Large intestine (tissue), 3 donors: ENCODE measurements around the gene MCC. TPM values are rescaled to one million over a fixed set of nuclear protein-coding genes. Genes with fewer than 3 reads are reported as not detected.

Experiments
- DNase-seq, 2 donors: peaks; one replicate each; pipeline versions ENCODE4 v3.0.0 to v3.0.0-alpha.2; 2013
- H3K27ac ChIP-seq: one replicate; pipeline ENCODE4 v1.5.1; 2013; ENCODE audit warnings: low read length
- H3K27me3 ChIP-seq: 2 replicates; pipeline ENCODE4 v1.6.1; 2013; ENCODE audit warnings: low read length; ENCODE audit not compliant: control insufficient read depth, insufficient read depth
- H3K36me3 ChIP-seq: 2 replicates; pipeline ENCODE4 v1.6.1; 2013; ENCODE audit warnings: low read length; ENCODE audit not compliant: control insufficient read depth, insufficient read depth
- H3K4me1 ChIP-seq: one replicate; pipeline ENCODE4 v1.6.1; 2013; ENCODE audit warnings: low read length; ENCODE audit not compliant: control insufficient read depth, insufficient read depth
- H3K4me3 ChIP-seq: one replicate; pipeline ENCODE4 v1.5.1; 2013; ENCODE audit warnings: low read length
- H3K9me3 ChIP-seq: one replicate; pipeline ENCODE4 v1.6.1; 2013; ENCODE audit warnings: mild to moderate bottlenecking, low read depth, low read length, moderate library complexity; ENCODE audit not compliant: control insufficient read depth
- WGBS: methylation state at CpG from one replicate; pipeline ENCODE4 v1.1.5; 2013; ENCODE audit warnings: low lambda C conversion rate; ENCODE audit not compliant: insufficient coverage; 5-methylcytosine and 5-hydroxymethylcytosine counted together
- polyA plus RNA-seq: library from polyadenylated mRNA; unstranded; fragments of 120-200 nt; gene quantifications from one replicate; pipeline ENCODE4 v1.2.1, GENCODE V29; 2013

Gene MCC
- polyA plus RNA-seq, 1 donor, result 5.2 TPM

DNA sequence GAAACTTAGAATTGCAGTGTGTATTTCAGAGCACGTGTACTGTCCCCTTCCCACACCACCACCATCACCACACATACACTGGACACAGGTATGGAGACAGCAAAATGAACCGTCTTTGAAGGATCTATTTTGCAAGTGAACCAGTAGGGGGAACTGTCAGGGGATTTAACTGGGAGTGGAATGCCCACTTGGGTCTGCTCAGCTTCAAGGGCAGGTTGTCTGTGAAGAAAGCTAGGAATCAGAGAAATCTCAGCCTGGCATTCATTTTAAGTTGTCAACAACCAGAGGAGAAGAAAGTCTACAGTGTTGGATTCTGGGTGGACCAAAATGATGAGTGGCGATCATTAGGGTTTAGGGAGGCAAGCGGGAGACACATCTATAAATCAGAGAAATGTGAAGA, 364.6 kb downstream of the MCC start:
- Histone ChIP-seq H3K4me3 (no peak overlapping the region), H3K27ac (no peak overlapping the region), H3K27me3 (no peaks in the 10 kb centered on the region), H3K9me3 (no peaks in the 10 kb centered on the region), H3K36me3 (no peaks in the 10 kb centered on the region), H3K4me1 (no peaks in the 10 kb centered on the region)
- whole genome bisulfite sequencing, result 100% methylated on average over 1 of the region's 4 CpGs
- no peak for DNase-seq

DNA sequence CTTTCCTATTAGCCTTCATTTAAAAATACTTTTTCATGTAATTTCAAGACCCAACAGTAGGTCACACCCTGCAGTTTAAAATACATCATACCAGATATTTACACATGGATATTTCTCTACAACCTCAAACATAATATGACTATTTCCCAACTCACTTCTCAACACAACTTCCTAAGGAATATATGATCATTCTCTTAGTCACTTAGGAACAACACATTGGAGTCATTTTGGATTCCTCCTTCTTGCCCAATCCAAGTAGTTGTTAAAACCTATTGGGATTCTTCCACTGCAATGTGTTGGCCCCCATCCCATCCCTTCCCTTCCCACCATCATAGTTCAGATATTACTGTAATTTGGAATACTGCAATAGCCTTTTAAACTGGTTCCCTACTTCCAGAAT, 366.2 kb downstream of the MCC start:
- H3K27me3 ChIP-seq, result no peaks in the 10 kb centered on the region
- no peaks in the 10 kb centered on the region for H3K36me3 ChIP-seq
- no peak overlapping the region for H3K27ac ChIP-seq
- H3K9me3 ChIP-seq, result no peaks in the 10 kb centered on the region
- no peaks in the 10 kb centered on the region for H3K4me1 ChIP-seq
- H3K4me3 ChIP-seq, result no peak overlapping the region
- no peak for DNase-seq

DNA sequence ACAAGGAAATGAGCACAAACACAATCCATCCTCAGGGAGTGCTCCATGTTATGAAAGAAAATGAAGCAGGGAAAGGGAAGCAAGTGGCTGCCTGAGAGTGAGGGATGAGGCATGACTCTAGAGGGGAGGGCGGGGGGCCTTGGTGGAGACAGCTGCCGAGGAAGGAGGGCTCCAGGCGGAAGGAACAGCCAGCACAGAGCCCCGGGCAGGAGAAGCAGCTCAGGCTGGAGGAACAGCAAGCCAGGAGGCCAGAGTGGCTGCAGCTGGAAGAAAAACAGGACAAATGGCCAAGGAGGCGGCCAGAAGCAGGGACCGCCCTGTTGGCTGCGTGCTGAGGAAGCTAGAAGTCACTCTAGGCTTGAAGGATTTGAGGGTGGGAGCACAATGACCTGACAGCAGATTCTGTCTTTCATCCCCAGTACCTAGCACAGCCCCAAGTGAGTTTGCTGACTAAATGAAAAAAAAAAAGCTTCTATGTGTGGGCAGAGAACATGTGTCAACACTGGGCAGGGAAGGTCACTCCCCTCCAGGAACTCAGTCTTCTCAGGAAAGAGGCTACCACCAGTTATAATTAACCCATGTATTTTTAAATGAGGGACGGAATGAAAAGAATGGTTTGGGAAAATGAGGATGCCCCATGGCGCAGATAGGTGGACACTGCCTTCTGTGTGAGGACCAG, 368.9 kb downstream of the MCC start:
- Histone ChIP-seq H3K9me3 (no peaks in the 10 kb centered on the region), H3K4me3 (no peak overlapping the region), H3K27ac (no peak overlapping the region), H3K4me1 (no peaks in the 10 kb centered on the region), H3K36me3 (no peaks in the 10 kb centered on the region), H3K27me3 (no peaks in the 10 kb centered on the region)
- DNase-seq, result peak; percentile 25 to 34
- WGBS, result 100% methylated on average over 2 of the region's 9 CpGs

DNA sequence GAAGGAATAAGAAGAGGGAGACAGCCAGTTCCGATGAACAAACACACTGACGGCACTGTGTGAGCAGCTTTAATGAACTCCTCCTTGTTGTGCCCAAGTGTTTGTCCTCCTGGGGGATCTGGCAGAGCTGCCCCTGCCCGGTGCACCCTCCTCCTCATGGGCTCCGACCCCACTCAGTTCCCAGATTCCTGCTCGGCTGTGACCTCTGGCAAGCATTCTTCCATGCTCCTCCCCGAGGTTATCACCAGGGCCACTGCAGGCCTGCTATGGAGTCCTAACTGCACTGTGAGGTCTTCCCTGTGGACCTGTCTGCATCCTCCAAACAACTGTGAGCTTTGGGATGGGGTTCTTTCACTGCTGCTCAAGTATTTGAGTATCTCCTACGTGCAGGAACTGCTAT, 369.5 kb downstream of the MCC start:
- no peak overlapping the region for H3K4me3 ChIP-seq
- H3K27me3 ChIP-seq, result no peaks in the 10 kb centered on the region
- DNase-seq, result no peak
- no peaks in the 10 kb centered on the region for H3K4me1 ChIP-seq
- no peaks in the 10 kb centered on the region for H3K9me3 ChIP-seq
- no peaks in the 10 kb centered on the region for H3K36me3 ChIP-seq
- WGBS, result no CpG with 5 or more reads among the region's 7 CpGs
- H3K27ac ChIP-seq, result no peak overlapping the region

DNA sequence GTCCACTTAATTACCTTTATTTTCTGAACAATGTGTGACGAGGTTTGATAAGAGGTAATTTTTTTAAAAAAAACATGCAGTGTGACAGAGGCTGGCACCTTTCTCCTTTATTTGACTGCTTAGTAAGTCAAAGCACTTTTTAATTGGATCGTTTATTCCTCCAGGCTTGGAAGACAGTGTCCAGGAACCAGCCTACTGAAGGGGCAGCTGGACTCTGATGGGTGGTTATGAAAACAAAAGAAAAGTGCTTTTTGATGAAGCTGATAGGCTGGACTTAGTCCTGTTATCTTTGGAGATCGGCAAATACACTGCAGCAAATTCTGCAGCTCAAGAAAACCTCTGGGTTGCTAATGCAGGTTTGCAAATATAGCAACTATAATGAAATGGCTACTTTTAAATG, 370.0 kb downstream of the MCC start:
- WGBS, result 58% methylated on average over 2 of the region's 3 CpGs
- H3K9me3 ChIP-seq, result no peaks in the 10 kb centered on the region

DNA sequence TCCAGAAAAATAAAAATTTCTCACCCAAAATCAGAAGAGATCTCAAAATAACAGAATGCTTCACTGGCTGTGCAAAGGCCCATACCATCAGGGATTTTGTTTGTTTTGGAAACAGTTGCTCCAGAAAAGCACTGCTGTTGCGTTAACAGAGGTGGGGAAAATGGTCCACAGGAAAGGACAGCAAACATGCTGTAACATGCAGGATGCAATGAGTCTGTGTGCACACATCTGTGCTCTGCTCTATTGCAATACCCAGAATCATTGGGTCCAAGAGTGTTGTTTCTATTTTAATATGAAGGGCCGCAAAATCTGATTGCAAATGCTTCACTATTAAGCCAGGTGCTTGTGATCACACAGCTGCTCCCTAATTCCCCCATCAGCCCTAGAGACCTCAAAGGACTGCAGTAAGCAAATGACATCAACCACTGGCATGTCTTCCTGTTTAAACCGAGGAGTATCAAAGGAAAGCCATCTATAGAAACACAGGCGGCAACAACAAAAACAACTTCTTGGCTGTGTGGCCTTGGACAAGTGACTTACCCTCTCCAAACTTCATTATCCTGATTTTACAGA, 370.6 kb downstream of the MCC start:
- Histone ChIP-seq H3K27ac (no peak overlapping the region), H3K4me3 (no peak overlapping the region), H3K27me3 (no peaks in the 10 kb centered on the region), H3K9me3 (no peaks in the 10 kb centered on the region), H3K36me3 (no peaks in the 10 kb centered on the region), H3K4me1 (no peaks in the 10 kb centered on the region)
- WGBS, result no CpG with 5 or more reads among the region's 4 CpGs
- DNase-seq, result no peak

More for the DNA sequence above, 370.0 kb downstream of the MCC start:
- Histone ChIP-seq H3K27ac (no peak overlapping the region), H3K4me1 (no peaks in the 10 kb centered on the region), H3K27me3 (no peaks in the 10 kb centered on the region), H3K36me3 (no peaks in the 10 kb centered on the region), H3K4me3 (no peak overlapping the region)
- DNase-seq, result no peak

DNA sequence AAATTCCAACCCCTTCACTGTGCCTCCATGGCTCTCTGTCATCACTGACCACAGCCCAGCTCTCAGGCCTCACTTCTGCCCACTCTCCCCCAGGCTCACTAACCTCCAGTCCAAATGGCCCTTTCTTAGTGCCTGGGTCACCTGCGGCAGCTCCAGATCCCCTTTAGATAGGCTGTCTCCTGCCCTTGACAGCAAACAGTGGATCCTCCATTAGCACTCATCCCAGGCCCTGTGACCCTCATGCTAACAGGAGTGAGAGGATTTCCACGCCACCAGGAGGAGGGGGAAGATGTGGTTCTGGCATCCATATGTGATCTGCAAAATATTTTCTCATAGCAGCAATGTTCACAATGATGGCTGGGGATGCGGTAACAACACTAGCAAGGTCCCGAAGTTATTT, 372.3 kb downstream of the MCC start:
- no peaks in the 10 kb centered on the region for H3K27me3 ChIP-seq

DNA sequence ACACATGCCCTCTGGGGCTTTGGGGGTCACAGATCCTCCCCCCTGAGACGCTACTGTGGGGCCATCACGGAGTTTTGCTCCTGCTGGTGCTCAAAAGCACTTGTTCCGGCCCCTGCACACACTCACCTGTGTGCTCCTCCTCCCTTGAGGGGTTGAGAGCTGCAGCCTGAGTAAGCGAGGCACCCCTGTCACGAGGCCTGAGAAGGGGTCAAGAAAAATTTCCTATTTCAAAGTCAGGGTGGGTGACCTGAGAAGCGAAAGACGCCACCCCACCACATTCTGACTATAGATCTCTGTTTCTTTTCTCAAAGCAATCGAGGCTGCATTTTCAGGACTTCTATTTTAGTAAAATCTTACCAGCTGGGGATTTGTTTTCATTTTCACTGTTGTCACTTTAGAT, 373.2 kb downstream of the MCC start:
- H3K27me3 ChIP-seq, result no peaks in the 10 kb centered on the region
- WGBS, result 80% methylated on average over 1 of the region's 8 CpGs
- DNase-seq, result no peak
- no peaks in the 10 kb centered on the region for H3K4me1 ChIP-seq
- no peak overlapping the region for H3K4me3 ChIP-seq
- no peaks in the 10 kb centered on the region for H3K9me3 ChIP-seq
- no peak overlapping the region for H3K27ac ChIP-seq
- H3K36me3 ChIP-seq, result no peaks in the 10 kb centered on the region

More for the DNA sequence above, 372.3 kb downstream of the MCC start:
- no peak for DNase-seq
- no CpG with 5 or more reads among the region's 4 CpGs for WGBS
- Histone ChIP-seq H3K4me1 (no peaks in the 10 kb centered on the region), H3K27ac (no peak overlapping the region), H3K36me3 (no peaks in the 10 kb centered on the region), H3K9me3 (no peaks in the 10 kb centered on the region), H3K4me3 (no peak overlapping the region)

DNA sequence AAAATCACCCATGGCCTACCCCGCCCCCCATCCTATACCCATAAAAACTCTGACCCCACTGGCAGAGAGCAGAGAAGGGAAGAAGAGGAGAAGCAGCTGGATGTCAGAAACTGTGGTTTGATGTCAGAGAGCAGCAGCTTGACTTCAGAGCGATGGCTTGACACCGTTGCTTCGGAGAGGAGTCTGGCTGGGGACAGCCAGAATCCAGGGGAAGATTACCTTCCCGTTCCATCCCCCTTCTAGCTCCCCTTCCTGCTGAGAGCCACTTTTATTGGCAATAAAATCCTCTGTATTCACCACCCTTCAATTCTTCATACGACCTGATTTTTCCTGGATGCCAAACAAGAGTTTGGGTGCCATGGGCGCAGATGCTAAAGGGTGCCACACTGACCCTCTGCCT, 373.7 kb downstream of the MCC start:
- no peaks in the 10 kb centered on the region for H3K4me1 ChIP-seq
- DNase-seq, result no peak
- H3K27me3 ChIP-seq, result no peaks in the 10 kb centered on the region
- H3K36me3 ChIP-seq, result no peaks in the 10 kb centered on the region
- no peak overlapping the region for H3K4me3 ChIP-seq
- no CpG with 5 or more reads among the region's 7 CpGs for WGBS
- H3K27ac ChIP-seq, result no peak overlapping the region
- no peaks in the 10 kb centered on the region for H3K9me3 ChIP-seq

DNA sequence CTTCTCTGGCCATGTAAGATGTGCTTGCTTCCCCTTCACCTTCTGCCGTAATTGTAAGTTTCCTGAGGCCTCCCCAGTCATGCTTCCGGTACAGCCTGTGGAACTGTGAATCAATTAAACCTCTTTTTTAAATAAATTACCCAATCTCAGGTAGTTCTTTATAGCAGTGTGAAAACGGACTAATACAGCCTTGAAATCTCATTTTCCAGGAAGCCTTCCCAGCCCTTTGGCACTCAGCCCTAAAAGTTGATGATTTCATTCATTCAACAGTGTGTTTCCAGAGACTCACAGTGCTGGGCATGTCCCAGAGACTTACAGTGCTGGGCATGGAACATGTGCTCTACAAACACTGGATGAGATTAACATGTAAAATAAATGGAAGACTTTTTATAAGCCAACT, 375.8 kb downstream of the MCC start:
- H3K4me1 ChIP-seq, result no peaks in the 10 kb centered on the region
- no peak for DNase-seq
- H3K36me3 ChIP-seq, result no peaks in the 10 kb centered on the region
- no peak overlapping the region for H3K4me3 ChIP-seq
- no peak overlapping the region for H3K27ac ChIP-seq
- no peaks in the 10 kb centered on the region for H3K9me3 ChIP-seq
- H3K27me3 ChIP-seq, result no peaks in the 10 kb centered on the region
- WGBS, result 80% methylated on average over 1 of the region's 3 CpGs

DNA sequence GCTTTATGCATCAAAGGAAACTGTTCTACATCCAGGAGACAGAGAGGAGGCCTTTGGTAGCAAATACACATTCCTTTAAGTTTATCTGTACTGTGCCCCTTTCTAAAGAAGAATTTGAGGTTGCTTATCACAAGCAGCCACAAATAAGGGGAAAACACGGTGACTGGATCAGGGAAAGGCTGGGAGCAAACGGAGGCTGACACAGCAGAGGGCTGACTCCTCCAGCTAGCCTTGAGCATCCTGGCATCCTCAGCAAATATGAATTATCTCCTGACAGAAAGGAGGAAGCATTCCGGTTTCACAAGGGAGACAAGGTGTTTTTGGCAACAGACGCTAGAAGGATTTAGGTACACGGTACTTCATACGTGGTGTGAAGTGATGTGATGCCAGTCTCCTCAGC, 378.1 kb downstream of the MCC start:
- Histone ChIP-seq H3K9me3 (no peaks in the 10 kb centered on the region), H3K27me3 (no peaks in the 10 kb centered on the region)
- WGBS, result no CpG with 5 or more reads among the region's 6 CpGs

More for the DNA sequence above, 378.1 kb downstream of the MCC start:
- DNase-seq, result no peak
- H3K27ac ChIP-seq, result no peak overlapping the region
- no peaks in the 10 kb centered on the region for H3K36me3 ChIP-seq
- no peak overlapping the region for H3K4me3 ChIP-seq
- H3K4me1 ChIP-seq, result no peaks in the 10 kb centered on the region
